SK-N-DZ (cell line): Measurements from ENCODE around the gene TARBP1.

ENCODE experiments used
- DNase-seq: peaks from one replicate; pipeline ENCODE4 v3.0.0-alpha.2; 2015; ENCODE audit warnings: low spot score

The TARBP1 gene

DNA sequence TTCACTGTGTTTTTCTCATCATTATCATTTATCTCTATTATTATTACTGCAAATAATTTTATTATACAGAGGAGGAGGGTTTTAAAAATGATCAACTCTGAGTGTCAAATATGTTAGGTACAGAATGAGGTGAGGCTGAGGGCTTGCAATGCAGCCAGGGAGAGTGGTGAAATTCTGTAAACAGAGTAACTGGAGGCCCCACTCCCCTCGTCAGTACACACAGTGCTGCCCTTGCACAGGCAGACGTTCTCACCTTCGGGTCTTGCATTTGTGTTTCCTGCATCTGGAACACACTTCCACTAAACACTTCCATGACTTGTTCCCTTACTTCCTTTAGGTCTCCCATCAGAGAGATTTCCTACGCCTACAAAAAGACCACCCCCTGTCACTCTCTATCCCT, 130.0 kb downstream of the TARBP1 start:
- DNase-seq: no peak

DNA sequence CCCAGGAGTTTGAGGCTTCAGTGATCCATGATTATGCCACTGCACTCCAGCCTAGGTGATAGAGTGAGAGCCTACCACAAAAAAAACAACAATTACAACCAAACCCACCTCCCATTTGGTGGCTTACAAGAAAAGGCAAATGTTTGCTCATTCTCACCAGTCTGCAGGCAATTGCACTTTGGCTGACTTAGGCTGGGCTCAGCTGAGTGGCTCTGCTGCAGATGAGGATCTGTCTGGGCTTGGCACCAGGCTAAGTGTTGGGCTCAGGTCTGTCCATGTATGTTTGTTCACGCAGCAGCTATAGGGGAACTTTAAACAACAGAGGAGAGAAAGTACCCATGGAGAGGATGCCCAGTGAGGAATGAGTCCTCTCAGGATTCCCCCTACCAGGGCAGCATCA, 133.7 kb downstream of the TARBP1 start:
- DNase-seq: no peak

DNA sequence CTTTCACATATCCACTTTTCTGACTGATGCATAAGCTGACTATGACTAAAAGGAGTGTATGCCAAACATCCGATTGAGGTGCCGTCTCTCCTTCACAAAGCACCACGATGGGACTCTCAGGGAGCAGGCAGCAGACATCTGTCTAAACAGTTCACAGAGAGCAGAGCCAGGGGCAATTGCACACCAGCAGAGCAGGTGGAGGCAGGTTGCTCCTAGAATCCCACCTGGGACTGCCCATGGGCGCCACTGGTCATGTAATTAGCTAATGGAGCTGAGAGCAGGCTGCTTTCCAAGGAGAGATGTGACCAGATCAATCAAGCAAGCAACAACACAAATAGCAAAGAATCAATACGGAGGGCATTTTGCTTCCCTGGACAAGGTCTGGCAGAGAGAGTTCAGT, 136.2 kb downstream of the TARBP1 start:
- DNase-seq: no peak
